Measurements from ENCODE around the gene RAB1B. TPM values are rescaled to one million over a fixed set of nuclear protein-coding genes. Genes with fewer than 3 reads are reported as not detected.

Gene RAB1B
- total and polyA plus RNA-seq, 4 donors, result 78.6 to 203 (median 168) TPM

DNA sequence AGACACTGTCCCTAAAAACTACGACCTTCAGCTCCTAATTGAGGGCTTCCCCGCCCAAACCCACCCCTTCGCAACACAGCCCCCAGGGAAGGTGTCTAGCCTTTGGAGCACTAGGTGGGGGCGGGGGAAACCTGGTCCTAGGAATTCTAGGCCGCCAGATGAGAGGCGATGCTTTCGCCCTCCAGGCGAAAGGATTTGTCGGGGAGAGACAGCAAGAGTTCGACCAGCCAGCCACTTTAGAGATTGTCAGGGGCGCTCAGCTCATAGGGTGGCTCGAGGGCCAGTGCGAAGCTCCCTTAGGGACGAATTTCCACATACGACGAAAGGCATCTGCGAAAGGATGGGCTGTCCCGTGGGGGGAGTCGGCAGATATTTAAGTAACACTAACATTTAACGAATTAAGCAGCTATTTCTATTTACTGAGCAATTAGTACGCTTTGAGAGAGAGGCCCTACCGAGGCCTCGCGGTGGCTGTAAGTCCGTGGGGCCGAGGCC is 43.1 kb downstream of the RAB1B start:
- no peak overlapping the region for H3K4me3 ChIP-seq
- ATAC-seq (ENCODE audit: insufficient read depth, low FRiP score), result no peak
- 26 to 27% methylated on average over 26 of the region's 26 CpGs for WGBS, 2 donors

DNA sequence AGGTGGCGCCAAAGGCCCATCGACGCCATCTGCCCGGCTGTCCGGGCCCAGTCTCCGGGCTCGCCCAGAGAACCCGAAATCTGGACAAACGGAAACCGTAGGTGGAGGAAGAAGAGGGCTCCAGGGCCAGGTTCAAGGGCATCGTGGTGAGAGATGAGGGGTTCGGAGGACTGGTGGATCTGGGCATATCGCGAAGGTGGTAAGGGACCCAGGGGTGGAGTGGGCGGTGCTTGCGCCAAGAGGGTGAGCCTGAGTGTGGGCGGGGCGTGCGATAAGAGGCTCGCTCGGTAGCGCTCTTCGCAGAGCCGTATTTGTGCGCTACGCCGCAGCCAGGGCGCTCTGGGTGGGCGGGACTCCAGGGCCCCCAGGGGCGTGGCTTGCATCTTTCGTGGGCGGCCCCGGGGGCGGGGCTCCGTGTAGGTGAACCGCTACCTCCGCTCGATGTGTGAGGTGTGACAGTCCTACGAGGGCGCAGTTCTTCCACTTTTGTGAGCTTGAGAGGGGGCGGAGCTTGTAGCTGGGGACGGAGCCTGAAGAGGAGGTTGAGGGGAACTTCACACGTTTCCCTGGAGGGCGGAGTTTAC is 43.6 kb downstream of the RAB1B start:
- TF ChIP-seq, protein P1, sequence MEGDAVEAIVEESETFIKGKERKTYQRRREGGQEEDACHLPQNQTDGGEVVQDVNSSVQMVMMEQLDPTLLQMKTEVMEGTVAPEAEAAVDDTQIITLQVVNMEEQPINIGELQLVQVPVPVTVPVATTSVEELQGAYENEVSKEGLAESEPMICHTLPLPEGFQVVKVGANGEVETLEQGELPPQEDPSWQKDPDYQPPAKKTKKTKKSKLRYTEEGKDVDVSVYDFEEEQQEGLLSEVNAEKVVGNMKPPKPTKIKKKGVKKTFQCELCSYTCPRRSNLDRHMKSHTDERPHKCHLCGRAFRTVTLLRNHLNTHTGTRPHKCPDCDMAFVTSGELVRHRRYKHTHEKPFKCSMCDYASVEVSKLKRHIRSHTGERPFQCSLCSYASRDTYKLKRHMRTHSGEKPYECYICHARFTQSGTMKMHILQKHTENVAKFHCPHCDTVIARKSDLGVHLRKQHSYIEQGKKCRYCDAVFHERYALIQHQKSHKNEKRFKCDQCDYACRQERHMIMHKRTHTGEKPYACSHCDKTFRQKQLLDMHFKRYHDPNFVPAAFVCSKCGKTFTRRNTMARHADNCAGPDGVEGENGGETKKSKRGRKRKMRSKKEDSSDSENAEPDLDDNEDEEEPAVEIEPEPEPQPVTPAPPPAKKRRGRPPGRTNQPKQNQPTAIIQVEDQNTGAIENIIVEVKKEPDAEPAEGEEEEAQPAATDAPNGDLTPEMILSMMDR (IDR thresholded peaks at IDR 0.05; ENCODE audit: control extremely low read depth, extremely low read depth), result peak; percentile 97

More for the DNA sequence above, 43.1 kb downstream of the RAB1B start:
- TF ChIP-seq, protein P1 (IDR thresholded peaks at IDR 0.05; ENCODE audit: control extremely low read depth, extremely low read depth), result no peak
- H3K36me3 ChIP-seq (ENCODE audit: control insufficient read depth in 4 of 4, insufficient read depth in 4 of 4, low read length in 4 of 4), result peaks cover 0 to 3% (median 0%) of the 10 kb centered on the region in 4 donors
- H3K27me3 ChIP-seq (ENCODE audit: control insufficient read depth in 3 of 3, insufficient read depth in 3 of 3, low read length in 2 of 3), result peaks cover 0 to 3% (median 0%) of the 10 kb centered on the region in 3 donors
- H3K9me3 ChIP-seq (ENCODE audit: control insufficient read depth in 4 of 4, insufficient read depth in 3 of 4, low read length in 3 of 4), result no peaks in the 10 kb centered on the region
- H3K9ac ChIP-seq (ENCODE audit: insufficient read depth in 1 of 2, low read length in 2 of 2), result peak overlapping the region in 1 of 2 donors; percentile 82
- H3K4me1 ChIP-seq (ENCODE audit: control insufficient read depth in 5 of 5, insufficient read depth in 5 of 5, low read length in 5 of 5), result peaks cover 0 to 23% (median 0%) of the 10 kb centered on the region in 5 donors
- peak overlapping the region in 1 of 2 donors; percentile 89 for H3K27ac ChIP-seq (ENCODE audit: low read depth in 1 of 2, low read length in 1 of 2)
- DNase-seq, result no peak

DNA sequence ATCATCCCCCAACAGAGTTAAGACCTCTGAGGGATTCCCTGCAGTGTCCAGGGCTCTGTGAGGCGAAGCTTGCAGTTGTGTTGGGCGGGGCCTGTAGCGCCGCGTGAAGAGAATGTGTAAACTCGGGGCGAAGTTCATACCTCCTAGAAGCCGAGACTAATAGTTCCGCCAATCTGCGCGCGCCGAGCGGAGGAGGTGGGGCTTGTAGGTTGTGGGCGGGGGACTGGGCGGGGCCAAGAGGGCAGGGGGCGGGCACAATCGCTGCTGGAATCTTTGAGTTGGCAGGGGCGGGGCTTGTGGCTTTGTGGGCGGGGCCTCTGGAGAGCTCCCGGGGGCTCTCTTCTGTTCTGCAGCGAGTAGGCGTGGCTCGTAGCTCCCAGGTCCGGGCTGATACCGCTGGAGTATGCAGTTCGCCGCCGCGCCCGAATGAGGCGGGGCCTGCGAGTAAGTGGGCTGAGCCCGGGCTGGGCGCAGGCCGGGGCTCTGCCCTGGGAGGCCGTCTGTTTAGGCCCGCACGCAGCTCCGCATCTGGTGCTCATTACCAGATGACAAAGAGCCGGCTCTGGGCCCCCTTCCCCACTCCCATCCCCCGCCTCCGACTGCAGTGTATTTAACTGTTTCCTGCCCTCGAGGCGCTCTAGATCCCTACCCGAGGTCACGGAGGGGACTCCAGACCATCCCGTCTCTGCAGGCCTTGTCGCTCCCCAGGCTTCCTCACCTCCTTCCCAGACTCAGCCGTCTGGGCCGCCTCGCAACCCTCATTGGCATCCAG is 44.3 kb downstream of the RAB1B start:
- H3K27ac ChIP-seq (ENCODE audit: low read depth in 1 of 2, low read length in 1 of 2), result peak overlapping the region; percentile 84 to 89
- H3K27me3 ChIP-seq (ENCODE audit: control insufficient read depth in 3 of 3, insufficient read depth in 3 of 3, low read length in 2 of 3), result no peaks in the 10 kb centered on the region
- ATAC-seq (ENCODE audit: insufficient read depth, low FRiP score), result peak; percentile 88
- 2 to 3% methylated on average over 50 to 52 of the region's 52 CpGs for WGBS, 2 donors
- H3K9ac ChIP-seq (ENCODE audit: insufficient read depth in 1 of 2, low read length in 2 of 2), result peak overlapping the region in 1 of 2 donors; percentile 82
- TF ChIP-seq, protein P1 (IDR thresholded peaks at IDR 0.05; ENCODE audit: control extremely low read depth, extremely low read depth), result no peak
- H3K4me3 ChIP-seq, result peak overlapping the region; percentile 29
- peaks cover 0 to 3% (median 0%) of the 10 kb centered on the region in 4 donors for H3K36me3 ChIP-seq (ENCODE audit: control insufficient read depth in 4 of 4, insufficient read depth in 4 of 4, low read length in 4 of 4)
- DNase-seq, result peak; percentile 99 to 100 (median 100)
- no peaks in the 10 kb centered on the region for H3K9me3 ChIP-seq (ENCODE audit: control insufficient read depth in 4 of 4, insufficient read depth in 3 of 4, low read length in 3 of 4)
- peaks cover 0 to 30% (median 7%) of the 10 kb centered on the region in 5 donors for H3K4me1 ChIP-seq (ENCODE audit: control insufficient read depth in 5 of 5, insufficient read depth in 5 of 5, low read length in 5 of 5)

More for the DNA sequence above, 43.6 kb downstream of the RAB1B start:
- H3K4me3 ChIP-seq, result peak overlapping the region; percentile 29
- WGBS, 2 donors, result 1% methylated on average over 43 to 44 of the region's 44 CpGs
- H3K36me3 ChIP-seq (ENCODE audit: control insufficient read depth in 4 of 4, insufficient read depth in 4 of 4, low read length in 4 of 4), result peaks cover 0 to 3% (median 0%) of the 10 kb centered on the region in 4 donors
- no peaks in the 10 kb centered on the region for H3K9me3 ChIP-seq (ENCODE audit: control insufficient read depth in 4 of 4, insufficient read depth in 3 of 4, low read length in 3 of 4)
- peak; percentile 79 for ATAC-seq (ENCODE audit: insufficient read depth, low FRiP score)
- peak overlapping the region in 1 of 2 donors; percentile 82 for H3K9ac ChIP-seq (ENCODE audit: insufficient read depth in 1 of 2, low read length in 2 of 2)
- peak overlapping the region; percentile 84 to 89 for H3K27ac ChIP-seq (ENCODE audit: low read depth in 1 of 2, low read length in 1 of 2)
- peak; percentile 94 to 95 (median 94) for DNase-seq
- peaks cover 0 to 3% (median 0%) of the 10 kb centered on the region in 3 donors for H3K27me3 ChIP-seq (ENCODE audit: control insufficient read depth in 3 of 3, insufficient read depth in 3 of 3, low read length in 2 of 3)
- peaks cover 0 to 23% (median 0%) of the 10 kb centered on the region in 5 donors for H3K4me1 ChIP-seq (ENCODE audit: control insufficient read depth in 5 of 5, insufficient read depth in 5 of 5, low read length in 5 of 5)
